ENCODE measurements around the gene GNGT2.

GNGT2 gene

GRCh38 chr17:49252148-49252695 is 41.8 kb upstream of the GNGT2 start:
- no peak for TF ChIP-seq MAX (IDR thresholded peaks at IDR 0.05; ENCODE audit: low read depth, low read length)
- TF ChIP-seq MYC (IDR thresholded peaks at IDR 0.05; ENCODE audit: low read depth, low read length) = no peak
- TF ChIP-seq CTCF (IDR thresholded peaks at IDR 0.05; ENCODE audit: low read depth, low read length) = no peak
- DNase-seq (ENCODE audit: low read depth) = peak; percentile 91
- no peak overlapping the region for H3K4me3 ChIP-seq (ENCODE audit: low read depth, low read length)

GRCh38 chr17:49249890-49250522 is 39.6 kb upstream of the GNGT2 start:
- TF ChIP-seq CTCF (IDR thresholded peaks at IDR 0.05; ENCODE audit: low read depth, low read length) (no peak), MAX (IDR thresholded peaks at IDR 0.05; ENCODE audit: low read depth, low read length) (no peak), POLR2A (IDR thresholded peaks at IDR 0.05; ENCODE audit: extremely low read depth, insufficient read length) (no peak), MYC (IDR thresholded peaks at IDR 0.05; ENCODE audit: low read depth, low read length) (no peak)
- no peak for DNase-seq (ENCODE audit: low read depth)
- no peak overlapping the region for H3K4me3 ChIP-seq (ENCODE audit: low read depth, low read length)

GRCh38 chr17:49249292-49249794 is 39.0 kb upstream of the GNGT2 start:
- no peak overlapping the region for H3K4me3 ChIP-seq (ENCODE audit: low read depth, low read length)
- no peak for DNase-seq (ENCODE audit: low read depth)
- no peak for TF ChIP-seq MAX (IDR thresholded peaks at IDR 0.05; ENCODE audit: low read depth, low read length)
- TF ChIP-seq POLR2A (IDR thresholded peaks at IDR 0.05; ENCODE audit: extremely low read depth, insufficient read length) = no peak
- no peak for TF ChIP-seq MYC (IDR thresholded peaks at IDR 0.05; ENCODE audit: low read depth, low read length)
- no peak for TF ChIP-seq CTCF (IDR thresholded peaks at IDR 0.05; ENCODE audit: low read depth, low read length)

GRCh38 chr17:49247944-49248343 is 37.6 kb upstream of the GNGT2 start:
- no peak for TF ChIP-seq MYC (IDR thresholded peaks at IDR 0.05; ENCODE audit: low read depth, low read length)
- TF ChIP-seq CTCF (IDR thresholded peaks at IDR 0.05; ENCODE audit: low read depth, low read length) = no peak
- no peak for TF ChIP-seq MAX (IDR thresholded peaks at IDR 0.05; ENCODE audit: low read depth, low read length)
- no peak for DNase-seq (ENCODE audit: low read depth)
- H3K4me3 ChIP-seq (ENCODE audit: low read depth, low read length) = no peak overlapping the region

GRCh38 chr17:49244839-49245238 is 34.5 kb upstream of the GNGT2 start:
- no peak overlapping the region for H3K4me3 ChIP-seq (ENCODE audit: low read depth, low read length)
- no peak for DNase-seq (ENCODE audit: low read depth)
- no peak for TF ChIP-seq POLR2A (IDR thresholded peaks at IDR 0.05; ENCODE audit: extremely low read depth, insufficient read length)
- no peak for TF ChIP-seq MAX (IDR thresholded peaks at IDR 0.05; ENCODE audit: low read depth, low read length)
- TF ChIP-seq CTCF (IDR thresholded peaks at IDR 0.05; ENCODE audit: low read depth, low read length) = no peak
- TF ChIP-seq MYC (IDR thresholded peaks at IDR 0.05; ENCODE audit: low read depth, low read length) = no peak
